Ovary (tissue), 9 donors: Measurements from ENCODE around the gene OR2M4. TPM values are rescaled to one million over a fixed set of nuclear protein-coding genes. Genes with fewer than 3 reads are reported as not detected.
"Not testable (repeated sequence)": the region's sequence is repeated elsewhere in the genome, so short reads cannot be mapped to it uniquely, and the experiment has no call there.

Source experiments
- DNase-seq, 5 donors: peaks; one replicate each; pipeline ENCODE4 v3.0.0-alpha.2; 2019 to 2020
- H3K27ac ChIP-seq, 2 donors: fragments of 200-600 bp; one replicate each; pipeline versions ENCODE4 v1.5.1 to v1.8.0; 2019 to 2022
- H3K27me3 ChIP-seq: fragments of 200-600 bp; one replicate; pipeline ENCODE4 v1.8.0; 2022
- H3K36me3 ChIP-seq: fragments of 200-600 bp; sonication (generic); one replicate; pipeline ENCODE4 v1.5.1; 2019
- H3K4me1 ChIP-seq: one replicate; pipeline ENCODE4 v1.8.1; 2013; ENCODE audit warnings: mild to moderate bottlenecking, moderate library complexity; ENCODE audit not compliant: insufficient read depth
- H3K4me3 ChIP-seq: fragments of 200-600 bp; sonication (generic); one replicate; pipeline ENCODE4 v1.5.1; 2017
- H3K9me3 ChIP-seq, 2 donors: fragments of 200-600 bp in 1 of 2; sonication (generic) in 1 of 2; one replicate each; pipeline versions ENCODE4 v1.5.1 to v1.8.1; 2013 to 2019; ENCODE audit warnings: mild to moderate bottlenecking in 1 of 2, moderate library complexity in 1 of 2
- CTCF ChIP-seq, 3 donors: fragments of 450-650 bp in 2 of 3; fragments of 200-600 bp in 1 of 3; IDR thresholded peaks; one replicate each; pipeline versions ENCODE4 v1.5.1 to v1.8.0; 2016 to 2022; ENCODE audit warnings: antibody characterized with exemption in 3 of 3, mild to moderate bottlenecking in 1 of 3
- EP300 ChIP-seq: sonication (generic); formaldehyde crosslinking; IDR thresholded peaks from one replicate; pipeline ENCODE4 v1.6.1; 2017; ENCODE audit warnings: antibody characterized with exemption
- POLR2A ChIP-seq: fragments of 450-650 bp; IDR thresholded peaks from one replicate; pipeline ENCODE4 v1.6.1; 2017; ENCODE audit warnings: antibody characterized with exemption, mild to moderate bottlenecking, moderate library complexity
- WGBS, 3 donors: extraction: QIAGEN DNeasy Blood & Tissue Kit in 1 of 3; methylation state at CpG; one replicate each; pipeline versions ENCODE4 v1.1.5 to v1.1.7; 2013 to 2017; 5-methylcytosine and 5-hydroxymethylcytosine counted together
- intact Hi-C, 4 donors: fragments of 100-400 bp; cut with DNase I; formaldehyde crosslinking; loops; one replicate each; pipeline versions ENCODE4 v1.11.0 to v1.15.1; 2022 to 2023
- polyA plus RNA-seq, 2 donors: library from polyadenylated mRNA; stranded (reverse); fragments of 200-250 nt in 1 of 2; fragments of 350-450 nt in 1 of 2; fragmentation: Illumina TruSeq in 1 of 2; extraction: RNeasy Lipid Tissue Mini Kit (QIAGEN cat#74804) in 1 of 2; gene quantifications; one replicate each; pipeline ENCODE4 v1.2.3, GENCODE V29; 2013 to 2014
- total RNA-seq, 7 donors: library from RNA; depleted of rRNA in 2 of 7; stranded (reverse); fragments of >200 nt in 2 of 7; fragmentation: NEBNext Ultra II Directional in 3 of 7; extraction: Animal tissue kit (Norgen Biotek cat#: 25700) in 3 of 7; gene quantifications; one replicate each; pipeline versions ENCODE4 v1.1.0 to v1.2.4, GENCODE V29; 2016 to 2023
- donor health status: DM: no; HTN: no; CAD: no; lungs with moderate emphysema.
- donor health status: DM: no; HTN: no; CAD: no.
- donor health status: Bipolar disorder and iron deficiency.
- donor health status: DM: yes; HTN: yes; CAD: no.
- donor health status: DM: no; HTN: no; CAD: no.
- donor health status: DM: yes; HTN: yes; CAD: no.

OR2M4 gene
- total and polyA plus RNA-seq, 9 donors: under 0.01 TPM; not detected in 8

GRCh38 chr1:248229360-248229908 is 1.8 kb upstream of the OR2M4 start:
- intact Hi-C loops: no loop called here
- H3K27ac ChIP-seq: no peak overlapping the region
- H3K4me1 ChIP-seq: no peaks in the 10 kb centered on the region
- DNase-seq: no peak
- H3K27me3 ChIP-seq: no peaks in the 10 kb centered on the region
- H3K9me3 ChIP-seq: no peaks in the 10 kb centered on the region
- WGBS, 3 donors: 51 to 70% (median 59%) methylated on average over 6 of the region's 6 CpGs
- TF ChIP-seq EP300 (no peak), CTCF (IDR thresholded peaks at IDR 0.05) (no peak), POLR2A (no peak)
- no peak overlapping the region for H3K4me3 ChIP-seq
- no peaks in the 10 kb centered on the region for H3K36me3 ChIP-seq

- no peaks in the 10 kb centered on the region for H3K4me1 ChIP-seq
- DNase-seq: no peak
- no peaks in the 10 kb centered on the region for H3K9me3 ChIP-seq
- TF ChIP-seq CTCF (IDR thresholded peaks at IDR 0.05) (no peak), POLR2A (no peak), EP300 (no peak)
- 83 to 92% (median 88%) methylated on average over 9 of the region's 9 CpGs for WGBS, 3 donors
- H3K27me3 ChIP-seq: no peaks in the 10 kb centered on the region
- H3K36me3 ChIP-seq: no peaks in the 10 kb centered on the region
- H3K27ac ChIP-seq: no peak overlapping the region
- intact Hi-C loops: loop anchor here in 1 of 4 donors (10.0 kb wide), 1 partner anchor 1195 kb away; no protein-coding TSS in a partner anchor
- H3K4me3 ChIP-seq: no peak overlapping the region
Observed at GRCh38 chr1:248239478-248239877, 8.3 kb downstream of the OR2M4 start.

- 11 to 12% (median 11%) methylated on average over 14 of the region's 14 CpGs for WGBS, 3 donors
- TF ChIP-seq EP300 (no peak), CTCF (IDR thresholded peaks at IDR 0.05) (no peak), POLR2A (no peak)
- no peak for DNase-seq
- Histone ChIP-seq H3K9me3 (no peaks in the 10 kb centered on the region), H3K27ac (no peak overlapping the region), H3K4me3 (no peak overlapping the region), H3K27me3 (no peaks in the 10 kb centered on the region), H3K4me1 (no peaks in the 10 kb centered on the region), H3K36me3 (no peaks in the 10 kb centered on the region)
- intact Hi-C loops: no loop called here
Observed at GRCh38 chr1:248243204-248243603, 12.0 kb downstream of the OR2M4 start.

- H3K4me1 ChIP-seq, H3K4me3 ChIP-seq, H3K9me3 ChIP-seq, H3K27ac ChIP-seq, H3K27me3 ChIP-seq, DNase-seq, H3K36me3 ChIP-seq, intact Hi-C loops: not testable (repeated sequence)
- 62 to 69% (median 67%) methylated on average over 1 of the region's 1 CpG for WGBS, 3 donors
Observed at GRCh38 chr1:248259309-248259708, 28.1 kb downstream of the OR2M4 start.

- no peak for DNase-seq
- H3K36me3 ChIP-seq: no peaks in the 10 kb centered on the region
- H3K27me3 ChIP-seq: no peaks in the 10 kb centered on the region
- intact Hi-C loops: no loop called here
- TF ChIP-seq POLR2A (no peak), EP300 (no peak), CTCF (IDR thresholded peaks at IDR 0.05) (no peak)
- H3K4me1 ChIP-seq: no peaks in the 10 kb centered on the region
- WGBS, 3 donors: 56 to 64% (median 59%) methylated on average over 4 of the region's 4 CpGs
- H3K9me3 ChIP-seq: no peaks in the 10 kb centered on the region
- H3K27ac ChIP-seq: no peak overlapping the region
- H3K4me3 ChIP-seq: no peak overlapping the region
Observed at GRCh38 chr1:248268178-248268577, 37.0 kb downstream of the OR2M4 start.

GRCh38 chr1:248273225-248273624 is 42.0 kb downstream of the OR2M4 start:
- intact Hi-C loops, H3K4me1 ChIP-seq, H3K9me3 ChIP-seq, H3K27me3 ChIP-seq, H3K27ac ChIP-seq, H3K36me3 ChIP-seq, DNase-seq, H3K4me3 ChIP-seq: not testable (repeated sequence)
- WGBS, 3 donors: 81 to 86% methylated on average over 5 to 11 of the region's 16 CpGs; no CpG with 5 or more reads in 1 of the 3 donors
